Mucosa of rectum (tissue), 2 donors: ENCODE results near the gene RALB.

ENCODE experiments used
- H3K27ac ChIP-seq, 2 donors: one replicate each; pipeline ENCODE4 v1.7.0; 2013; ENCODE audit warnings: inconsistent platforms in 2 of 2, low read depth in 2 of 2, low read length in 2 of 2
- H3K27me3 ChIP-seq, 2 donors: one replicate each; pipeline ENCODE4 v1.7.0; 2013; ENCODE audit warnings: low read length in 2 of 2; ENCODE audit not compliant: control insufficient read depth in 2 of 2, insufficient read depth in 2 of 2
- H3K36me3 ChIP-seq, 2 donors: one replicate each; pipeline ENCODE4 v1.7.0; 2013; ENCODE audit warnings: low read length in 2 of 2; ENCODE audit not compliant: control insufficient read depth in 2 of 2, insufficient read depth in 2 of 2
- H3K4me1 ChIP-seq, 2 donors: one replicate each; pipeline ENCODE4 v1.7.0; 2013; ENCODE audit warnings: low read length in 2 of 2, mild to moderate bottlenecking in 1 of 2; ENCODE audit not compliant: control insufficient read depth in 2 of 2, insufficient read depth in 2 of 2
- H3K4me3 ChIP-seq, 2 donors: one replicate each; pipeline ENCODE4 v1.7.0; 2013; ENCODE audit warnings: low read length in 2 of 2
- H3K9ac ChIP-seq, 2 donors: one replicate each; pipeline ENCODE4 v1.7.0; 2013; ENCODE audit warnings: low read length in 2 of 2, low read depth in 1 of 2, mild to moderate bottlenecking in 1 of 2
- H3K9me3 ChIP-seq, 2 donors: one replicate each; pipeline ENCODE4 v1.7.0; 2013; ENCODE audit warnings: low read length in 2 of 2; ENCODE audit not compliant: control insufficient read depth in 2 of 2
- donor health status: healthy.
- donor health status: Normal muscosa, but diverticular disease.

Gene RALB

DNA sequence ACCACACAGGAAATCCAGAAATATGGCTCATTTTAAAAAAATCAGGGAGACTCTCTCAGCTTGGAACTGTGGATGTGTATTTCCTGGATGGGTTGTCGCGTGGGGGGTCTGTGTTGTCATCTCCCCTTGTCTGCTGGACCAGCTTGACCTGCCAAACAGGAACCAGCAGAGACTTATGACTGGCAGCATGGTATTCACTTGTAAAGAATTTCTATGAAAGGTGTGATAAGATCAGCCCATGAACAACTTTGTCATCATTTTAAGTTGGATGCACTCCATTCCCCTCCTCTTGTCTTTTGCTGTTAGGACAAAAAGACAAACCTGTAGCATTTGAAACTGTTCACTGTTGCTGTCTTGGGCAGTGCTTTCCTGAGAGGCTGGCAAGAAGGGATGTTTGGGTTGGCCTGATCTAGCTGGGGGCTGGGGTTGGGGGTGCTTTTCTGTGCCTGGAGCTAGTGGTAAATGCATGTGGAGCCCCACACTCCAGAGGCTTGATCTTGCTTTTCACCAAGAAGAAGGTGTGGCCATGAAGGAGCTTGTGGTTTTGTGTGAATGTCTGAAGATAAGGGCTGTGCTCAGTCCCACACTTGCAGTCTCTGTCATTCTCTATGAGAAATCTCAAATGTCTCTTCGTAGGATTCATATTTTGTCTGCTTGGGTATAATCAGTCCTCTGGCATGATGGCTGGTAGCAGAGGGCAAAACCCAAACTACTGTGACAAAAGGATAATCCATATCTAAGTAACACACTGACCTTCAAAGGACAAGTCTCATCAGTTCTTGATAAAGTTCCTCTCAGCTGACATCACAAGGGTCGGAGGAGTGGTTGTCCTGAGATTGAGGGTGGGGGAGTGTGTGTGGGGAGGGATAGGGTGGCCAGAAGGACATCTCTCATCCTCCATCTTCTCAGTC is 39.0 kb downstream of the RALB start:
- Histone ChIP-seq H3K4me1 (no peaks in the 10 kb centered on the region), H3K4me3 (no peak overlapping the region), H3K27ac (no peak overlapping the region), H3K9ac (no peak overlapping the region), H3K36me3 (peaks cover 26 to 33% of the 10 kb centered on the region in 2 donors), H3K27me3 (no peaks in the 10 kb centered on the region), H3K9me3 (no peaks in the 10 kb centered on the region)

DNA sequence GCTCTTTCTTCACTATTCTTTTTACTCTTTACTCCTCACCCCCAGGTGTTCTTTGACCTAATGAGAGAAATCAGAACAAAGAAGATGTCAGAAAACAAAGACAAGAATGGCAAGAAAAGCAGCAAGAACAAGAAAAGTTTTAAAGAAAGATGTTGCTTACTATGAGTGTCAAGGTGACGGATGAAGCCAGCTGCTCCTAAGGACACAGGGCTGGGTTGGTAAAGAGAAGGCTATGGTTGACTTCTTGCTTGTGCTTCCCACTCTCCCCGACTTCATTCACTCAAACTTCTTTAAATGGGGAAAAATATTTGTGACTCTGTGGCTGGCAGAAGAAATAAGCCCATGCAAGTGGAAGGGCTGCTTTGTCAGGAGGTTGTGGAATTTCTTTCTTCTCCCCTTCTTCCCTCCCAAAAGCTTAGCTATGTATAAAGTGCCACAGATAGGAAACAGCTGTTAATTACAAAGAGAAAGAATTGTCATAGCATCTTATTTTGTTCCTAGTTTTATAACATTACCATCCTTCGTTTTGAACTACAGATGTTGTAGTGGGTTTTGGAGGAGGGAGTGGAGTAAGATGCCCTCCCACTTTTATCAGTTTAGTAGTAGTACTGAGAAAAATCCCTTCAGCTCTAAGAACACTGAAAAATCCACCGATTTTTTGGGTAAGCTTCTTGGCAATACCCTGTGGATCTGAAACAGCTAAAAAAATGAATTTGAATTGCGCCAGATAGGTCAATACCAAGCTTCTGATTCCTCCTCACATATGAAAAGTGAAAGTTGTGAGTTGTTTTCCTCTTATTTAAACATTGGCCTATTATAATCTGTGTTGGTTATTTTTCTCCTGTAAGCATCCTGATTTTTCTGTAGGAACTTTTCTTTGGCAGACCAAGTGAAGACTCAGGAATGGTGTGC is 40.7 kb downstream of the RALB start:
- peaks cover 26 to 38% of the 10 kb centered on the region in 2 donors for H3K36me3 ChIP-seq
- H3K27me3 ChIP-seq: no peaks in the 10 kb centered on the region
- no peak overlapping the region for H3K4me3 ChIP-seq
- H3K9ac ChIP-seq: no peak overlapping the region
- no peak overlapping the region for H3K27ac ChIP-seq
- H3K9me3 ChIP-seq: no peaks in the 10 kb centered on the region
- H3K4me1 ChIP-seq: no peaks in the 10 kb centered on the region

DNA sequence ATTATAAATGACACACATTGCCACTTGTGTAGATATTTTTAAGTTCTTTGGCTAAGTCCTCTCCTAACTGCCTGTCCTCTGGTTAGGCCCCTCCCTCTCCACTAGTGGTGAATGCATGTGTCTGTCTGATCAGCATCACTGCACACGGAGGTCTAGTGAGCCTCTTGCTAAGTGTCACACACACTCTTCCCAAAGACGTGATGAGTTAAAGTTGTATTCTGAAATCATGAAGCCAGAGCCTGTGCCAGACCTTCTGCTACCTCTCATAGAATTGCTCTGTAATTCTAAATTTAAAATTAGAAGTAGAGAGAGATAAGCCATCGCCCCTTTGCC is 41.3 kb downstream of the RALB start:
- peaks cover 26 to 38% of the 10 kb centered on the region in 2 donors for H3K36me3 ChIP-seq
- H3K27ac ChIP-seq: no peak overlapping the region
- H3K9me3 ChIP-seq: no peaks in the 10 kb centered on the region
- no peak overlapping the region for H3K9ac ChIP-seq
- H3K4me3 ChIP-seq: no peak overlapping the region
- no peaks in the 10 kb centered on the region for H3K4me1 ChIP-seq
- no peaks in the 10 kb centered on the region for H3K27me3 ChIP-seq

DNA sequence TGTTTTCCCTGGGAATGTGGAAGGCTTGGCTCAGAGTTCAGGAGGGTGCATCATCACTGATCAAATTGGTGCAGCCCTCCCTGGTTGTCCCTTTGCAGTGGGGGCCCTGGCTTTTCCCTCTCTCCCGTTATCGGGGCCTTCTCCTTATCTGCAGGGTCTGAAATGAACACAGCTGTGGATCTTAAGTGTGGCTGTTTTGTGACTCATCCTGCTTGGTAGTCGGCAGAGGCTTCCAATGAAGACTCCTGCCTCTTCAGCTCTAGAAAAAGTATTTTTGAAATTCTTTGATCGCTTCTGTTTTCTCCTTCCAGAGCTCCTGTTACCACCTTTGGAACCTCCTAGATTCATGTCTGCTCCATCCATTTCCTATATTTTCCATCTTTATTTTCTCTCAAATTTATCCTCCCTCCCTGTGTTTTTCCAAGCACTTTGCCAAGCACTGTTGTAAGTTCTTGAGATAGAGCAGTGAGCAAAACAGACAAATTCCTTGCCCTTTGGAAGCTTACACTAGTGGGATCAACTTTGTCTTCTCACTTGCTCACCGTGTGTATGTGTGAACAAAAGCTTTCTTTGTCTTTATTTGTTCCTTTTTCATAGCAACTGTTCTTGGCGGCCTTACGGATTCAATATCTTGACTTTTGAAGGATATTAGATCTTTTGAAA is 45.7 kb downstream of the RALB start:
- H3K36me3 ChIP-seq: peaks cover 21 to 26% of the 10 kb centered on the region in 2 donors

DNA sequence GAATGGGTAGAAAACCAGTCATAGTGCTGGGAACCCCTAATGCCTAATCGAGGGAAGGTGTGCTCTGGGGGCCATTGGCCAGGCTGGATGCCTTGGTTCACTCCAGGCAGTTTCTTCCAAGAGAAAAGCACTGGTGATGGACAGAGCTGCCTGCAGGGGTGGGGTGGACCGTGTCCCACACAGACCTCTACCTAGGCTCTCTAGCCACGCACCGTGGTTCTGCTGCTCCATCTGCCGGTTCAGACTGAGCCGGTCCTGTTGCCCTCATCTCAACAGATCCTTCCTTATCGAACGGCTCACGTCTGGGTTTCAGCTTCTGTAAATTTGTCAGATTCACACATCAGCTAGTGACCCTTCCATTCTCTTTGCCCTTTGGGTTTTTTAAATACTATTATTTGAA is 46.4 kb downstream of the RALB start:
- Histone ChIP-seq H3K27me3 (no peaks in the 10 kb centered on the region), H3K4me3 (no peak overlapping the region), H3K36me3 (peaks cover 19 to 20% of the 10 kb centered on the region in 2 donors), H3K9me3 (no peaks in the 10 kb centered on the region), H3K4me1 (no peaks in the 10 kb centered on the region), H3K9ac (no peak overlapping the region), H3K27ac (no peak overlapping the region)

More for the DNA sequence above, 45.7 kb downstream of the RALB start:
- Histone ChIP-seq H3K4me1 (no peaks in the 10 kb centered on the region), H3K9me3 (no peaks in the 10 kb centered on the region), H3K9ac (no peak overlapping the region), H3K27me3 (no peaks in the 10 kb centered on the region), H3K4me3 (no peak overlapping the region), H3K27ac (no peak overlapping the region)

DNA sequence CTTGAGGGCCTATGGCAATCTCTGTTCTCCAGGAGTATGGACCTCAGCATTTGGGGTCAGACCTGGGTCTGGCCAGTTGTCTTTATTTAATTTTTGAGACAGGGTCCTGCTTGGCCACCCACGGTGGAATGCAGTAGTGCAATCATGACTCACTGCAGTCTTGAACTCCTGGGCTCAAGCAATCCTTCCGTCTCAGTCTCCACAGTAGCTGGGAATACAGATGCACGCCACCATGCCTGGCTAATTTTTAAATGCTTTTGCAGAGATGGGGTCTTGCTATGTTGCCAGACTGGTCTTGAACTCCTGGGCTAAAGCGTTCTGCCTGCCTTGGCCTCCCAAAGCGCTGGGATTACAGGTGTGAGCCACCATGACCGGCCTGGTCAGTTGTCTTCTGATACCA is 46.9 kb downstream of the RALB start:
- H3K4me3 ChIP-seq: no peak overlapping the region
- H3K27ac ChIP-seq: no peak overlapping the region
- no peaks in the 10 kb centered on the region for H3K4me1 ChIP-seq
- no peaks in the 10 kb centered on the region for H3K27me3 ChIP-seq
- no peaks in the 10 kb centered on the region for H3K9me3 ChIP-seq
- no peak overlapping the region for H3K9ac ChIP-seq
- H3K36me3 ChIP-seq: peaks cover 17 to 18% of the 10 kb centered on the region in 2 donors

DNA sequence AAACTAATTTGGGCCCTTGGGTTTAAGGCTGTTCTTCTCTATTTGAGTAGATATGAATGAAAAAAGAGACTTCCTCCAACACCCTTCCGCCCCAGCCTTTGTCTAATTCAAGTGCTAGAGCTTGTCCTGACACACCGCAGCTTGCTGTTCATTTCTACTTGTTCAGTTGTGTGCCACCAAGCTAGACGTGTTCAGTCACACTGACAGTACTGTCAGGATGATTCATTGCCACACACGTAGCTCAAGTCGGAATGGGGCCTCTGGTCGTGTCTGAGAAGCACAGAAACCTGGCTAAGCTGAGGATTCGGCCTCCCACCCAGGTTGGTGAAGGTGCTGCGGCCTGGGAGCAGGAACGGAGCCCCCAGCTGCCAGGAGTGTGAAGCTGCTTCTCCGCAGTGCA is 47.7 kb downstream of the RALB start:
- Histone ChIP-seq H3K36me3 (peaks cover 16 to 17% of the 10 kb centered on the region in 2 donors), H3K9me3 (no peaks in the 10 kb centered on the region), H3K27ac (no peak overlapping the region), H3K4me1 (no peaks in the 10 kb centered on the region), H3K4me3 (no peak overlapping the region), H3K9ac (no peak overlapping the region), H3K27me3 (no peaks in the 10 kb centered on the region)

DNA sequence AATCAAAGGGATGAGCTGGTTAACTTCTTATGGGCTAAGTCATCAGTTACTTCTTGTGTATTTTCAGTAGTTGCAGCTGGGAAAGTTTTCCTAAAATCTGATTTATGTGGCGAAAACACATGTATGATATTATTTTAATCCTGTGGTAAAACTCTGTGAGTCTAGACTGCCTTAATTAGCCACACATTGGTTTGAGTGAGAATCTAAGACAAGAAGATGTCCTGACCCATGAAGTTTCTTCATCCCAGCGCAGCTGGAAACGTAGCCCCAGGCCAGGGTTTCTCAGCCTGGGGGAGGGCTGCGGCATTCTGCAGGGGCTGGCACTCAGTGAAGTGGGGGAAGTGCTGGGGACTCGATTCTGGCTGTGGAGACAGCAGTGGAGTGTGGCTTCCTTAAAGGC is 48.6 kb downstream of the RALB start:
- peaks cover 12 to 17% of the 10 kb centered on the region in 2 donors for H3K36me3 ChIP-seq

DNA sequence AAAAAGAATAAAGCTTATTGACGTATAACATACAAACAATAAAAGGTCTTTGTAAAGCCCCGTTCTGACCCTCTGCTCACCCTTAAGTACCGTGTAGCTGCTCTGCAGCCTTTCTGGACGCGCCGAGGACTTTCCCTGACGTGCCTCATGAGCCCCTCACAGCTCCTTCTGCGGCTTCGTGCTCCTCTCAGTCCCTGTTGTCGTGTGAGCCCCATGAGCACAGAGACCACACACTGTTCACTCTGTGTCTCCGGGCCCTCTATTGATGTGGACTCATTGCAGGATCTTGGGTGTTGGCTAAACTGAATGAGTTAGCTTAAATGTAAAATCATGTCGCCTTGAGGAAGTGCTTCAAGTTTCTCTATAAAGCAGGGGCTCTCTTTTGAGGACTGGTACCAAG is 49.6 kb downstream of the RALB start:
- Histone ChIP-seq H3K27me3 (no peaks in the 10 kb centered on the region), H3K4me1 (no peaks in the 10 kb centered on the region), H3K36me3 (peaks cover 12 to 17% of the 10 kb centered on the region in 2 donors), H3K27ac (no peak overlapping the region), H3K9ac (no peak overlapping the region), H3K4me3 (no peak overlapping the region), H3K9me3 (no peaks in the 10 kb centered on the region)

More for the DNA sequence above, 48.6 kb downstream of the RALB start:
- no peaks in the 10 kb centered on the region for H3K4me1 ChIP-seq
- H3K9me3 ChIP-seq: no peaks in the 10 kb centered on the region
- H3K27ac ChIP-seq: no peak overlapping the region
- no peaks in the 10 kb centered on the region for H3K27me3 ChIP-seq
- no peak overlapping the region for H3K9ac ChIP-seq
- no peak overlapping the region for H3K4me3 ChIP-seq
